ENCODE data around the gene ARF6. TPM values are rescaled to one million over a fixed set of nuclear protein-coding genes. Genes with fewer than 3 reads are reported as not detected.

ARF6 gene
- polyA plus RNA-seq, 1 of the 3 experiments (the other 2 are of a cell fraction): 45.2 TPM

- no peak for TF ChIP-seq USF2 (IDR thresholded peaks at IDR 0.05; ENCODE audit: borderline replicate concordance, low read depth, low read length)
- TF ChIP-seq TAF1 (IDR thresholded peaks at IDR 0.05; ENCODE audit: borderline replicate concordance, low read depth, low read length): no peak
- no peak for TF ChIP-seq MEF2A (IDR thresholded peaks at IDR 0.05; ENCODE audit: borderline replicate concordance, low read depth)
- TF ChIP-seq EP300 (IDR thresholded peaks at IDR 0.05; ENCODE audit: borderline replicate concordance in 1 of 2, low read depth in 1 of 2, low read length in 1 of 2): no peak
- no peak for TF ChIP-seq FOSL2 (IDR thresholded peaks at IDR 0.05; ENCODE audit: borderline replicate concordance, low read depth)
- TF ChIP-seq JUND (IDR thresholded peaks at IDR 0.05): no peak
- TF ChIP-seq FOXM1 (IDR thresholded peaks at IDR 0.05; ENCODE audit: low read depth): no peak
- TF ChIP-seq NRF1 (IDR thresholded peaks at IDR 0.05; ENCODE audit: low read depth, low read length): no peak
Observed at GRCh38 chr14:49860988-49861698, 31.7 kb upstream of the ARF6 start (continued).

DNA sequence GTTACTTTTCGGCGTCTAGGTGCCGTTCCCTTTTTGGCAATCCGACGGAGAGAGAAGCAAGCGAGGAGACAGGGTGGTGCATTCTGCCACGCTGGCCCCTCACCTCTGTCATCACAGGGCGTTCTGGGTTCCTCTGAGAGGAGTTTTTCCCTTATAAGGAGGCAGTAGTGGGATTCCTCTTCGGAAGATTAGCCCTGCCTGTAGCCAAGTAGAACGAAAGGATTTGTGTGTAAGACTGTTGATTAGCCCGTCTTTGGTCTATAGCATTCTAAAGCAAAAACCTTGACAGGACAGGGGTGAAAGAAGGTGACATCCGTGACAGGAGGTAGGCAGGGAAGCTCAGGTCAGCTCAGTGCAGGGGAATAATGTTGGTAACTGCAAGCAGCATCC lies 31.2 kb upstream of the ARF6 start:
- H3K9me2 ChIP-seq: no peaks in the 10 kb centered on the region
- H3K4me2 ChIP-seq: peak overlapping the region; percentile 85
- H3K27ac ChIP-seq (ENCODE audit: low read depth in 2 of 2, low read length in 1 of 2): peak overlapping the region; percentile 84 to 93
- DNase-seq: peak; percentile 36
- H4K20me1 ChIP-seq (ENCODE audit: insufficient read depth): no peaks in the 10 kb centered on the region
- H3K9ac ChIP-seq: peak overlapping the region; percentile 85
- ChIA-PET CTCF (interaction anchor here (0.6 to 12.1 kb wide), 68 partner anchors 9 to 724 kb away, joined by 3 to 204 read pairs (median 4); partner anchors contain the start of genes DNAAF2, KLHDC1, LRR1 and NEMF), POLR2A (interaction anchor here (0.7 to 2.1 kb wide), 8 partner anchors 9 to 369 kb away, joined by 3 to 18 read pairs (median 4); partner anchors contain the start of genes KLHDC2, NEMF, SOS2 and VCPKMT)
- peaks cover 3 to 5% of the 10 kb centered on the region in 2 experiments; a peak in 2 of 4 replicates for H3K4me1 ChIP-seq (ENCODE audit: control insufficient read depth in 1 of 2, insufficient read depth in 2 of 2, low read depth in 1 of 2, low read length in 1 of 2)
- 3% methylated on average over 12 of the region's 12 CpGs for WGBS (ENCODE audit: low lambda C conversion rate)
- H3K4me3 ChIP-seq (ENCODE audit: low read depth in 2 of 2, low read length in 1 of 2): peak overlapping the region; percentile 61 to 98
- no peaks in the 10 kb centered on the region for H3K36me3 ChIP-seq (replicated peaks in 1 of 2; ENCODE audit: control insufficient read depth in 1 of 2, insufficient read depth in 2 of 2, low read length in 1 of 2)
- H3K9me3 ChIP-seq: no peaks in the 10 kb centered on the region
- peaks cover 46% of the 10 kb centered on the region for H3F3A ChIP-seq (replicated peaks; ENCODE audit: insufficient read depth)
- TF ChIP-seq MXI1 (IDR thresholded peaks at IDR 0.05; ENCODE audit: low read depth, low read length): peak; percentile 78
- no peak for TF ChIP-seq CHD2 (IDR thresholded peaks at IDR 0.05; ENCODE audit: low read length, partially characterized antibody)
- peaks cover 14% of the 10 kb centered on the region for H3K79me2 ChIP-seq (ENCODE audit: insufficient read depth)
- H3K27me3 ChIP-seq (ENCODE audit: insufficient read depth): no peaks in the 10 kb centered on the region
- peak overlapping the region; percentile 95 for H2AFZ ChIP-seq (ENCODE audit: low read depth)

DNA sequence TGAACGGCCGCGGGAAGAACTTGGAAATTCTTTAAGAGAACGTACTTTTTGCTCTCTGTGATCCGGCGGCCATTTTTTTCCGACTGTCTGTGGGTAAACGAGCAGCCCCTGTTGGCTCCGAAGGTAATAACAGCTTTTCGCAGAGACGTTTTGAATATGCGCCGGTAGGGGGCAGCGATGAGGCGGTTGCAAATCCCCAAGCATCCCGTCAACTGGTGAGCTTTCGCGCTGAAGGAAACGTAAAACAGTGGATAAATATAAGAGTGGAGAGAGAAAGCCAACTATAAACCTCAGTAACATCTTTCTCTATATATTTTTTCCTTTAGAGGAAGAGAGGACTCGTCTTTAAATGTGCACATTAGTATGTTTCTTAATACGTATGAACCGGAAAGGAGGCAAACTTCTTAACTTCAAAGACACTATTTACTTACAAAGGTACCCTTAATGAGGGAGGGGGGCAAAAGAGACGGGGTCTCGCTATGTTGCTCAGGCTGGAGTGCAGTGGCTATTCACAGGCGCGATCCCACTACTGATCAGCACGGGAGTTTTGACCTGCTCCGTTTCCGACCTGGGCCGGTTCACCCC lies 30.7 kb upstream of the ARF6 start:
- no peaks in the 10 kb centered on the region for H3K27me3 ChIP-seq (ENCODE audit: insufficient read depth)
- 2% methylated on average over 27 of the region's 30 CpGs for WGBS (ENCODE audit: low lambda C conversion rate)
- TF ChIP-seq CTCF (IDR thresholded peaks at IDR 0.05) (peak; percentile 100), POLR2AphosphoS5 (IDR thresholded peaks at IDR 0.05; ENCODE audit: low read depth, low read length) (peak; percentile 18; the same call in 1 of the 2 replicates), NRF1 (IDR thresholded peaks at IDR 0.05; ENCODE audit: low read depth, low read length) (no peak), JUND (IDR thresholded peaks at IDR 0.05) (no peak; the same call in 1 of the 2 replicates), SMC3 (IDR thresholded peaks at IDR 0.05; ENCODE audit: low read depth, low read length) (no peak), ZBTB33 (IDR thresholded peaks at IDR 0.05; ENCODE audit: borderline replicate concordance, low read depth) (no peak), YY1 (IDR thresholded peaks at IDR 0.05; ENCODE audit: low read depth) (peak; percentile 96), RXRA (IDR thresholded peaks at IDR 0.05; ENCODE audit: borderline replicate concordance, low read depth) (no peak; the same call in 1 of the 2 replicates), TAF1 (IDR thresholded peaks at IDR 0.05; ENCODE audit: borderline replicate concordance, low read depth, low read length) (peak; percentile 84), FOXJ3 (CRISPR knock-in tag; IDR thresholded peaks at IDR 0.05) (no peak)
- TF ChIP-seq, protein P1, sequence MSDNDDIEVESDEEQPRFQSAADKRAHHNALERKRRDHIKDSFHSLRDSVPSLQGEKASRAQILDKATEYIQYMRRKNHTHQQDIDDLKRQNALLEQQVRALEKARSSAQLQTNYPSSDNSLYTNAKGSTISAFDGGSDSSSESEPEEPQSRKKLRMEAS (IDR thresholded peaks at IDR 0.05; ENCODE audit: low read depth): no peak; the same call in 1 of the 2 replicates

More for the DNA sequence above, 30.7 kb upstream of the ARF6 start:
- Histone ChIP-seq H3F3A (replicated peaks; ENCODE audit: insufficient read depth) (peaks cover 49% of the 10 kb centered on the region), H3K36me3 (replicated peaks in 1 of 2; ENCODE audit: control insufficient read depth in 1 of 2, insufficient read depth in 2 of 2, low read length in 1 of 2) (no peaks in the 10 kb centered on the region), H3K9me2 (no peaks in the 10 kb centered on the region), H3K27ac (ENCODE audit: low read depth in 2 of 2, low read length in 1 of 2) (peak overlapping the region; percentile 84 to 93), H3K9ac (peak overlapping the region; percentile 85), H4K20me1 (ENCODE audit: insufficient read depth) (no peaks in the 10 kb centered on the region), H3K4me1 (ENCODE audit: control insufficient read depth in 1 of 2, insufficient read depth in 2 of 2, low read depth in 1 of 2, low read length in 1 of 2) (peaks cover 3 to 5% of the 10 kb centered on the region in 2 experiments; a peak in 2 of 4 replicates), H3K4me3 (ENCODE audit: low read depth in 2 of 2, low read length in 1 of 2) (peak overlapping the region; percentile 61 to 98), H2AFZ (ENCODE audit: low read depth) (peak overlapping the region; percentile 95), H3K79me2 (ENCODE audit: insufficient read depth) (peaks cover 14% of the 10 kb centered on the region), H3K4me2 (peak overlapping the region; percentile 85), H3K9me3 (no peaks in the 10 kb centered on the region)
- CTCF ChIA-PET: interaction anchor here (0.6 to 12.1 kb wide), 71 partner anchors 9 to 724 kb away, joined by 3 to 204 read pairs (median 4); partner anchors contain the start of genes DNAAF2, KLHDC1, LRR1 and NEMF
- DNase-seq: peak; percentile 58
- POLR2A ChIA-PET: interaction anchor here (1.1 to 2.1 kb wide), 8 partner anchors 9 to 369 kb away, joined by 3 to 18 read pairs (median 4); partner anchors contain the start of genes KLHDC2, MGAT2, NEMF and RPL36AL
